ENCODE measurements around the gene WDR48. TPM values are rescaled to one million over a fixed set of nuclear protein-coding genes. Genes with fewer than 3 reads are reported as not detected.
"Not testable (repeated sequence)": the region's sequence is repeated elsewhere in the genome, so short reads cannot be mapped to it uniquely, and the experiment has no call there.

WDR48 gene
- polyA plus RNA-seq, 3 donors = 10.3 to 15.0 (median 11.3) TPM

GRCh38 chr3:39056151-39056550 is 4.3 kb downstream of the WDR48 start:
- H3K27ac ChIP-seq (ENCODE audit: low read depth, low read length) = no peak overlapping the region
- 85 to 91% (median 90%) methylated on average over 3 of the region's 3 CpGs for WGBS, 3 donors

DNA sequence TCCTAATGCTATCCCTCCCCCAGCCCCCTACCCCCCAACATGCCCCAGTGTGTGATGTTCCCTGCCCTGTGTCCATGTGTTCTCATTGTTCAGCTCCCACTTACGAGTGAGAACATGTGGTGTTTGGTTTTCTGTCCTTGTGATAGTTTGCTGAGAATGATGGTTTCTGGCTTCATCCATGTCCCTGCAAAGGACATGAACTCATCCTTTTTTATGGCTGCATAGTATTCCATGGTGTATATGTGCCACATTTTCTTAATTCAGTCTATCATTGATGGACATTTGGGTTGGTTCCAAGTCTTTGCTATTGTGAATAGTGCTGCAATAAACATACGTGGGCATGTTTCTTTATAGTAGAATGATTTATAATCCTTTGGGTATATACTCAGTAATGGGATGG is 9.4 kb downstream of the WDR48 start:
- H3K27ac ChIP-seq (ENCODE audit: low read depth, low read length) = not testable (repeated sequence)
- WGBS, 3 donors = 89 to 93% (median 92%) methylated on average over 2 of the region's 2 CpGs

GRCh38 chr3:39062180-39062579 is 10.4 kb downstream of the WDR48 start:
- 70 to 88% (median 86%) methylated on average over 1 of the region's 1 CpG for WGBS, 3 donors
- H3K27ac ChIP-seq (ENCODE audit: low read depth, low read length) = no peak overlapping the region

GRCh38 chr3:39063143-39063542 is 11.3 kb downstream of the WDR48 start:
- no peak overlapping the region for H3K27ac ChIP-seq (ENCODE audit: low read depth, low read length)
- 92 to 96% (median 95%) methylated on average over 3 of the region's 3 CpGs for WGBS, 3 donors

DNA sequence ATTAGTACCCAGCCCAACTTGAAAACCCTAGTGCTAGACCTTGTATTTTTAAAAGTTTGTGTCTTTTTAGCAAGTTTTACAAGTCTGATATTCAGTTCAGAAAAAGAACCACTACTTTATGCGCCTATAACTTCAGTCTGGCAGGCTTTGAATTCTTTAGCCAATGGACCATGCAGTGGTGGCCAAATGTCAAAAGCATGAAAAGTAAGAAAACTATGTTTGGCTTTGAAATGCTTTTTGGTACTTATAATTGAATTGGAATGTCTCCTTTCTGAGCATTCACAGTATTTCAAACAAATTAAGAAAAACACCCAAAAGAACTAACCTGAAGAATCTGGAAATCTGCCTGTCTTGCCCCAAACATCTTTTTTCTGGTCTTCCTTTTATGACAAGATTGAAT is 12.8 kb downstream of the WDR48 start:
- no peak overlapping the region for H3K27ac ChIP-seq (ENCODE audit: low read depth, low read length)

DNA sequence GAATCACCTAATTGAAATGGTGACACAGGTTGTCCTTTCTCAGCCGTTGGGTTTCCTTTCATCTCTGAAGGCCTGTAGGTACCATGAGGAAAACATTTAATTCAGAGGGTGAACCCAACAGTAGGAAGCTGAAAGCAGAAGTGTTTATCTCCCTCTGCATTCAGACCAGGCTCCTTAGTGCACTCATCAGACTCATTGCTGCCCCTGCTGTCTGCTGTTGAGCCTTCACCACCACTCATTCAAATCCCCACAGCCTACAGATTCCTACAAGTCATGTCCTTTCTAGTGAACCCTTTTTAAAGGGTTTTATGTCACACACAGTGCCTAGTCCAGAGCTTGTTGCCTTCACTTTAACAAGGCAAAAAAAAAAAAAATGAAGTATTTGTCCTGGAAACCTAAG is 13.4 kb downstream of the WDR48 start:
- no peak overlapping the region for H3K27ac ChIP-seq (ENCODE audit: low read depth, low read length)

More for the DNA sequence above, 12.8 kb downstream of the WDR48 start:
- WGBS, 3 donors = 91 to 97% (median 94%) methylated on average over 1 of the region's 1 CpG

GRCh38 chr3:39067286-39067685 is 15.5 kb downstream of the WDR48 start:
- H3K27ac ChIP-seq (ENCODE audit: low read depth, low read length) = no peak overlapping the region

More for the DNA sequence above, 13.4 kb downstream of the WDR48 start:
- 23 to 32% (median 27%) methylated on average over 1 of the region's 1 CpG for WGBS, 3 donors

GRCh38 chr3:39068556-39068955 is 16.7 kb downstream of the WDR48 start:
- H3K27ac ChIP-seq (ENCODE audit: low read depth, low read length) = no peak overlapping the region
- WGBS, 3 donors = 92 to 93% (median 93%) methylated on average over 3 of the region's 3 CpGs

More at GRCh38 chr3:39067286-39067685, 15.5 kb downstream of the WDR48 start:
- 61 to 64% (median 62%) methylated on average over 1 of the region's 1 CpG for WGBS, 3 donors

GRCh38 chr3:39075910-39076309 is 24.1 kb downstream of the WDR48 start:
- WGBS, 3 donors = 94 to 99% (median 98%) methylated on average over 10 of the region's 10 CpGs
- no peak overlapping the region for H3K27ac ChIP-seq (ENCODE audit: low read depth, low read length)

GRCh38 chr3:39079530-39079929 is 27.7 kb downstream of the WDR48 start:
- no peak overlapping the region for H3K27ac ChIP-seq (ENCODE audit: low read depth, low read length)

- H3K27ac ChIP-seq (ENCODE audit: low read depth, low read length) = no peak overlapping the region
Observed at GRCh38 chr3:39080026-39080425, 28.2 kb downstream of the WDR48 start.

DNA sequence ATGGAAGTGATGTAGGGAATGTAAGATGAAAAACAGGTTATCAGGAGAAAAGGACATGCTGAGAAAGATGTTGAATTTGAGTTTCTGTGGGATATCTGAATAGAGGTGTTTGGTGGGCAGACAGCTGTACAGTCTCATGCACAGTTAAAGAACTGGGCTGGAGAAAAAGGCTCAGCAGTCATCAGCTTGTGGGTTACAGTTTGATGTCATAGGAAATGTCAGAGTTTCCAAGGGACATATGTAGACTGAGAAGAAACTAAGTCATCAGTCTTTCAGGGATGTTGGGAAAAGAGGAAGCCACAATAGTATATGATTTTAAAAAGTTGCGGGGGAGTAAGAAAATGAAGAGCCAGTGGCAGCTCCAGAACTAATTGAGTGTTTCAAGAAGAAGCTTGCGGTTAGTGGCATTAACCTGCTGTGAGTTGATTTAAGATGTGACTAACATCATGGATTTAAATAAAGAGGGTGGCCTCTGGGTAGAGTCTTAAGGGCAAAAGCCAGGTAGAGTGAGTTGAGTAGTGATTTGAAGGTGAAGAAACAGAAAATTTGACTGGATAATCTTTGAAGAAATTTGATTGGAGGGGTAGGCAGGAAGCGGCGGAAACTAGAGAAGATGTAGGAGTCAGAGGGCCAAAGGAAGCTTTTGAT is 31.0 kb downstream of the WDR48 start:
- H3K27ac ChIP-seq (ENCODE audit: low read depth, low read length) = peak overlapping the region; percentile 33
- 95 to 97% (median 96%) methylated on average over 4 of the region's 4 CpGs for WGBS, 3 donors

DNA sequence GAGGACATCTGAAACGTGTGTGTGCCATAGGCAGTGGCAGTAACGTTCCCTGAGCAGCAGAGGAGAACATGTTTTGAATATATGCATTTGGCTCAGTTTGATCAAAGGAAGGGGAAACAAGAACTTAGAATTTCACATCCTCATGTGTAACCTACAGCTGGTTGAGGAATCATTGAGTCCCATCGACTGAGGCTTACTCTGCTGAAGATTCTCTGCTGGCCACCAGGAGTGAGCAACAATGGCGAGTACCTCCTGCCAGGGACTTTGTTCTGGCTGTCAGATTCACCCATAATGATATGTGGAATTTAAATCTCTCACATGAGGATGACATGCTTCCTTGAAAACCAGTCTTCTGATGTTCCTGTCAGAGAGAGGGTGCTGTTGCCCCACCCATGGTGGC is 34.3 kb downstream of the WDR48 start:
- H3K27ac ChIP-seq (ENCODE audit: low read depth, low read length) = no peak overlapping the region
- 86 to 91% (median 90%) methylated on average over 4 of the region's 4 CpGs for WGBS, 3 donors

DNA sequence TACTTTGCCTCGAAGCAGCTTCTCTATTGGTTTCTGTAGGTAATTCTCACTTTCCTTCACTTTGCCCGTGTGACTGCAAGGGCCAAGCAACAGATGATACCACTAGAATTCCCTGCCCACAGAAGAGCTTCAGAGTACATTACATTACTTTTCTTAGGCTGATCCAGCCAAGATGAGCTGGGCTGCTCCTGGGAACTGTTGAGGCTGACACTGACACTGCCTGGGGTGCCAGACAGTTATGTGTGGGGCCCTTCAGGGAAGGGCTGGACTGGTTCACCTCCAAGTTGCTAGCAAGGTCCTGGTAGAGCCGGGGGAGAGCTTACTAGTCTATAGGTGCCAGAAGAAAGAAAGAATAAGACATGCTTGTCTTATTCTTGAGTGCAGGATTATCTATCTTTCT is 36.6 kb downstream of the WDR48 start:
- no peak overlapping the region for H3K27ac ChIP-seq (ENCODE audit: low read depth, low read length)
- 87 to 94% (median 91%) methylated on average over 3 of the region's 3 CpGs for WGBS, 3 donors

GRCh38 chr3:39088889-39089288 is 37.1 kb downstream of the WDR48 start:
- WGBS, 3 donors = 82 to 93% (median 87%) methylated on average over 3 of the region's 3 CpGs
- H3K27ac ChIP-seq (ENCODE audit: low read depth, low read length) = no peak overlapping the region

GRCh38 chr3:39090922-39091321 is 39.1 kb downstream of the WDR48 start:
- 93 to 96% (median 94%) methylated on average over 2 of the region's 2 CpGs for WGBS, 3 donors
- no peak overlapping the region for H3K27ac ChIP-seq (ENCODE audit: low read depth, low read length)

- H3K27ac ChIP-seq (ENCODE audit: low read depth, low read length) = no peak overlapping the region
Observed at GRCh38 chr3:39094851-39095677, 43.2 kb downstream of the WDR48 start.

GRCh38 chr3:39095778-39096177 is 44.0 kb downstream of the WDR48 start:
- WGBS, 3 donors = 49 to 70% (median 67%) methylated on average over 3 of the region's 3 CpGs
- no peak overlapping the region for H3K27ac ChIP-seq (ENCODE audit: low read depth, low read length)

More at GRCh38 chr3:39094851-39095677, 43.2 kb downstream of the WDR48 start:
- 77 to 81% (median 78%) methylated on average over 7 of the region's 7 CpGs for WGBS, 3 donors

DNA sequence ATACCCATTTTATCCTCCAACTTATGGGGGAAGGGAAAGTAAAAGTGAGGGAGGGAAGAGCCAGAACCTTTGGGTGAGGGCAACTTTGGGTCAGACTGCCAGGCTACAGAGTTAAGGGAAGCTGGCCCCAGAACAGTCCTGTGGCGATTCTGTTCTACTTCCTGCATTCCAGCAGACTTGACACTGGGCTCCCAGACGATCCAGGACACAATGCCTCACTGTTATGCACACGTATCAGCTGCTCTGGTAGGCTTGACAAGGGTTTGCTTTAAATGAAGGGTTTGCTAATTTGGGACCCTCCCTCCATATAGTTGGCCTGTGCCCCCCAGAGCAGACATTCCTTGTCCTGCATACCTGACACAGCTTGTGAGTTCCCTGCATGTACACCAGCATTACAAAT is 45.0 kb downstream of the WDR48 start:
- WGBS, 3 donors = 40 to 54% (median 40%) methylated on average over 3 of the region's 3 CpGs
- no peak overlapping the region for H3K27ac ChIP-seq (ENCODE audit: low read depth, low read length)
